Thoracic aorta (tissue), 2 donors: ENCODE results near the gene TMEM62. TPM values are rescaled to one million over a fixed set of nuclear protein-coding genes. Genes with fewer than 3 reads are reported as not detected.
A peak's percentile ranks its signal among the peaks of the same experiment; 100 is the strongest.

Source experiments
- ATAC-seq: fragments of 150-250 bp; one replicate; pipeline ENCODE4 v1.8.0; 2017; ENCODE audit warnings: low read depth; ENCODE audit not compliant: insufficient number of reproducible peaks, low FRiP score
- DNase-seq: peaks from one replicate; pipeline ENCODE4 v3.0.0-alpha.2; 2020; ENCODE audit warnings: low spot score
- H3K27ac ChIP-seq, 2 donors: fragments of 200-600 bp; sonication (generic); 1 replicate in 1 of 2; 2 replicates in 1 of 2; pipeline ENCODE4 v1.5.1; 2016; ENCODE audit warnings: mild to moderate bottlenecking in 2 of 2, moderate library complexity in 2 of 2
- H3K27me3 ChIP-seq: fragments of 200-600 bp; sonication (generic); replicated peaks from 2 replicates; pipeline ENCODE4 v1.6.0; 2016; ENCODE audit warnings: mild to moderate bottlenecking; ENCODE audit not compliant: insufficient read depth
- H3K36me3 ChIP-seq: fragments of 200-600 bp; sonication (generic); one replicate; pipeline ENCODE4 v1.5.1; 2016
- H3K4me1 ChIP-seq, 2 donors: fragments of 200-600 bp; sonication (generic); 1 replicate in 1 of 2; 2 replicates in 1 of 2; pipeline versions ENCODE4 v1.5.1 to v1.6.0; 2016; ENCODE audit warnings: low read depth in 2 of 2, mild to moderate bottlenecking in 1 of 2; ENCODE audit not compliant: control insufficient read depth in 1 of 2
- H3K4me3 ChIP-seq: fragments of 200-600 bp; sonication (generic); 2 replicates; pipeline ENCODE4 v1.5.1; 2016; ENCODE audit warnings: mild to moderate bottlenecking
- H3K9me3 ChIP-seq: fragments of 200-600 bp; sonication (generic); 2 replicates; pipeline ENCODE4 v1.5.1; 2016
- total RNA-seq, 2 donors: library from RNA; depleted of rRNA; stranded (reverse); fragments of >200 nt; gene quantifications; one replicate each; pipeline versions ENCODE4 v1.1.0 to v1.2.3, GENCODE V29; 2016
- TF ChIP-seq, protein P1 (sequence below): fragments of 200-600 bp; sonication (generic); IDR thresholded peaks from one replicate; pipeline ENCODE4 v1.5.1; 2019; ENCODE audit warnings: antibody characterized with exemption

The TMEM62 gene
- total RNA-seq, 2 donors from 2014 or later: 22.5 to 51.1 TPM

- no peaks in the 10 kb centered on the region for H3K27me3 ChIP-seq
- DNase-seq (no peak), ATAC-seq (no peak)
- peaks cover 6% of the 10 kb centered on the region for H3K36me3 ChIP-seq
- H3K9me3 ChIP-seq: no peaks in the 10 kb centered on the region
- H3K4me1 ChIP-seq: peaks cover 19 to 30% of the 10 kb centered on the region in 2 donors
- H3K4me3 ChIP-seq: no peak overlapping the region
- H3K27ac ChIP-seq: no peak overlapping the region
- TF ChIP-seq, protein P1, sequence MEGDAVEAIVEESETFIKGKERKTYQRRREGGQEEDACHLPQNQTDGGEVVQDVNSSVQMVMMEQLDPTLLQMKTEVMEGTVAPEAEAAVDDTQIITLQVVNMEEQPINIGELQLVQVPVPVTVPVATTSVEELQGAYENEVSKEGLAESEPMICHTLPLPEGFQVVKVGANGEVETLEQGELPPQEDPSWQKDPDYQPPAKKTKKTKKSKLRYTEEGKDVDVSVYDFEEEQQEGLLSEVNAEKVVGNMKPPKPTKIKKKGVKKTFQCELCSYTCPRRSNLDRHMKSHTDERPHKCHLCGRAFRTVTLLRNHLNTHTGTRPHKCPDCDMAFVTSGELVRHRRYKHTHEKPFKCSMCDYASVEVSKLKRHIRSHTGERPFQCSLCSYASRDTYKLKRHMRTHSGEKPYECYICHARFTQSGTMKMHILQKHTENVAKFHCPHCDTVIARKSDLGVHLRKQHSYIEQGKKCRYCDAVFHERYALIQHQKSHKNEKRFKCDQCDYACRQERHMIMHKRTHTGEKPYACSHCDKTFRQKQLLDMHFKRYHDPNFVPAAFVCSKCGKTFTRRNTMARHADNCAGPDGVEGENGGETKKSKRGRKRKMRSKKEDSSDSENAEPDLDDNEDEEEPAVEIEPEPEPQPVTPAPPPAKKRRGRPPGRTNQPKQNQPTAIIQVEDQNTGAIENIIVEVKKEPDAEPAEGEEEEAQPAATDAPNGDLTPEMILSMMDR: no peak
Measured at GRCh38 chr15:43183270-43183669, 49.9 kb downstream of the TMEM62 start.

DNA sequence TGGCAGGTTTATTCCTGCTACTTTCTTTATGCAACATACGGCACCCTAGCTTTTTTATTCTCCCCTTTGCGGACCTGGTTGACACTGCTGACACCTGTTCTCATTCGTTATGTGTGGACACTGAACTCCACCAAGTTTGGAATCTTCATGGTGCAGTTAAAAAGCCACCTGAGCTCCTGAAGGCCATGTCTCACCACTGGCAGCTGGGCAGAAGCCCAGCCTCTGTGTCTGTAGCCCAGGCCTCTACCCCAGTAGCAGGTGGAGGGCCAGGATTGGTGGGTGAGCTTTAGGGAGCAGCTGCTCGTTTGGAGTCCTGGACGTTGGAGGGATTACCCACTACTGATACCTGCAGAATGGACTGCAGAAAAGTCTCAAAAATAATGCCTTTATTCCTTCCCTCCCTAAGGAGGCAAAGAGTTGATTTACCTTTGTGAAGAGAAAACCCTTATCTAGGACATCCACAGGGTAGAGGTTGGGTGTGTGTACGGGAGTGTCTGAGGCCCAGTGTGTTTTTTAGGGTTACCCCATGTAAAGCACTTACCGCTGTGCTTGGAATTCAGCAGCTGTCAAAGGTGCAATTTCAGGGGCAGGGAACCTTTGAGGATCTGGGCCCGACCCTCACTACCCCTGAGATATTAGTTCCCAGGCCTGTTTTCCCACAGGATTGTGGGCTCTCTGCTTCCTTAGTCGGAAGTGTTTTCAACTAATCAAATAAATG lies 51.2 kb downstream of the TMEM62 start:
- peaks cover 9% of the 10 kb centered on the region for H3K36me3 ChIP-seq
- TF ChIP-seq, protein P1: no peak
- no peak for ATAC-seq

GRCh38 chr15:43185157-43186002 lies 52.0 kb downstream of the TMEM62 start, which contains the start of gene CCNDBP1:
CCNDBP1 (plus strand) TSS chr15:43185403; CDS start chr15:43185499, 96 bp downstream.
- Histone ChIP-seq H3K4me1 (peaks cover 21 to 30% of the 10 kb centered on the region in 2 donors), H3K36me3 (peaks cover 17% of the 10 kb centered on the region), H3K9me3 (no peaks in the 10 kb centered on the region), H3K27ac (peak within 1 kb of the TSS; percentile 90 to 94), H3K4me3 (peak within 1 kb of the TSS; percentile 87), H3K27me3 (no peaks in the 10 kb centered on the region)
- ATAC-seq (peak; percentile 83), DNase-seq (peak; percentile 90)
- TF ChIP-seq, protein P1: peak; percentile 17

More for the DNA sequence above, 51.2 kb downstream of the TMEM62 start:
- no peak for DNase-seq
- Histone ChIP-seq H3K27ac (peak overlapping the region; percentile 90 to 94), H3K4me3 (peak overlapping the region; percentile 87), H3K9me3 (no peaks in the 10 kb centered on the region), H3K27me3 (no peaks in the 10 kb centered on the region), H3K4me1 (peaks cover 21 to 30% of the 10 kb centered on the region in 2 donors)

GRCh38 chr15:43186003-43186353 lies 52.6 kb downstream of the TMEM62 start:
- Histone ChIP-seq H3K9me3 (no peaks in the 10 kb centered on the region), H3K27me3 (no peaks in the 10 kb centered on the region), H3K4me1 (peaks cover 21 to 30% of the 10 kb centered on the region in 2 donors), H3K36me3 (peaks cover 22% of the 10 kb centered on the region), H3K27ac (peak overlapping the region; percentile 90 to 94), H3K4me3 (peak overlapping the region; percentile 87)
- TF ChIP-seq, protein P1: no peak
- DNase-seq (no peak), ATAC-seq (no peak)

DNA sequence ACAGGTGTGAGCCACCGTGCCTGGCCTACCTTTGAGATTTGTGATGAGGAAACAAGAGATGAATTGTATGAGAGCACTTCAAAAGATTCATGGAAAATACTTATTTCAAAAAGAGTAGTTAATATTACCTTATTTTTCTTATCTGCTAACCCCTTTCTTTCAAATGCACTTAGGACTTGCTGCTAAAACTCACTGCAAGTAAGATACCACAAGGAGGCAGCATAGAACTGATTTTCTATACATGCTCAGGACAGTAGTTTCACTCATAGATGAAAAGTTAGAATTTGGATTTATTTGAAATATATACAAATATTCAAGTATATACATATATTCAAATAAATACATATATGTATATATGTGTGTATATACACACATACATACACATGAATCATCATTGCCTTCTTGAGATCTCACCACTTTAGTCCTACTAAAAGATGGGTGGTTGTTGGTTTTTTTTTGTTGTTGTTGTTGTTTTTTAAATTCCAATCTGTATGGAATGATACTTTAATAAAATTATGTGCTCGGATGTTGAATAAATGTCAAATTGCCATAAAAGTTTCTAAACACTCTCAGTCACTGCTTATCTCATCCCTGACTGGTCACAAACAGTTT lies 54.3 kb downstream of the TMEM62 start:
- Histone ChIP-seq H3K4me3 (no peak overlapping the region), H3K27ac (no peak overlapping the region), H3K4me1 (peaks cover 14% of the 10 kb centered on the region in 2 donors), H3K36me3 (peaks cover 35% of the 10 kb centered on the region), H3K27me3 (no peaks in the 10 kb centered on the region), H3K9me3 (no peaks in the 10 kb centered on the region)
- TF ChIP-seq, protein P1: peak; percentile 38
- ATAC-seq (no peak), DNase-seq (no peak)
